ENCODE results near the gene KRTAP9-6.

- no peak for TF ChIP-seq CTCF (conservative IDR thresholded peaks at IDR 0.05; ENCODE audit: low read depth, low read length)
- no peak for TF ChIP-seq EZH2 (IDR thresholded peaks at IDR 0.05; ENCODE audit: low read length, unreplicated experiment)
Observed at GRCh38 chr17:41304091-41304490, 38.9 kb downstream of the KRTAP9-6 start.
